ENCODE results near the gene IGF2. TPM values are rescaled to one million over a fixed set of nuclear protein-coding genes. Genes with fewer than 3 reads are reported as not detected.

IGF2 gene
- total RNA-seq, 1 donor from 2014 or later, result 6.6 TPM

- H3K36me3 ChIP-seq (ENCODE audit: control insufficient read depth, insufficient read depth, low read length), result no peaks in the 10 kb centered on the region
- no peak overlapping the region for H3K4me3 ChIP-seq (ENCODE audit: low read depth, low read length)
- FAIRE-seq (no peak), DNase-seq (ENCODE audit: low read depth) (no peak)
- no peak for TF ChIP-seq CTCF (IDR thresholded peaks at IDR 0.05; ENCODE audit: insufficient read depth, low read length, severe bottlenecking)
- peaks cover 11% of the 10 kb centered on the region for H3K27me3 ChIP-seq (ENCODE audit: control insufficient read depth, insufficient read depth, low read length)
Measured at GRCh38 chr11:2132874-2133240, 6.3 kb downstream of the IGF2 start.

- DNase-seq (ENCODE audit: low read depth), result no peak
- no peak for TF ChIP-seq CTCF (IDR thresholded peaks at IDR 0.05; ENCODE audit: insufficient read depth, low read length, severe bottlenecking)
- FAIRE-seq, result no peak
- Histone ChIP-seq H3K27me3 (ENCODE audit: control insufficient read depth, insufficient read depth, low read length) (peaks cover 6% of the 10 kb centered on the region), H3K36me3 (ENCODE audit: control insufficient read depth, insufficient read depth, low read length) (no peaks in the 10 kb centered on the region), H3K4me3 (ENCODE audit: low read depth, low read length) (no peak overlapping the region)
Measured at GRCh38 chr11:2132246-2132645, 6.9 kb downstream of the IGF2 start.

GRCh38 chr11:2131371-2132236 is 7.6 kb downstream of the IGF2 start:
- DNase-seq (ENCODE audit: low read depth), result no peak
- FAIRE-seq, result peak; percentile 100
- TF ChIP-seq CTCF (IDR thresholded peaks at IDR 0.05; ENCODE audit: insufficient read depth, low read length, severe bottlenecking), result no peak
- no peak overlapping the region for H3K4me3 ChIP-seq (ENCODE audit: low read depth, low read length)
- no peaks in the 10 kb centered on the region for H3K36me3 ChIP-seq (ENCODE audit: control insufficient read depth, insufficient read depth, low read length)
- H3K27me3 ChIP-seq (ENCODE audit: control insufficient read depth, insufficient read depth, low read length), result peaks cover 5% of the 10 kb centered on the region

GRCh38 chr11:2130881-2131352 is 8.3 kb downstream of the IGF2 start:
- Histone ChIP-seq H3K36me3 (ENCODE audit: control insufficient read depth, insufficient read depth, low read length) (no peaks in the 10 kb centered on the region), H3K27me3 (ENCODE audit: control insufficient read depth, insufficient read depth, low read length) (peaks cover 5% of the 10 kb centered on the region), H3K4me3 (ENCODE audit: low read depth, low read length) (no peak overlapping the region)
- FAIRE-seq (no peak), DNase-seq (ENCODE audit: low read depth) (no peak)
- no peak for TF ChIP-seq CTCF (IDR thresholded peaks at IDR 0.05; ENCODE audit: insufficient read depth, low read length, severe bottlenecking)

- no peak for TF ChIP-seq CTCF (IDR thresholded peaks at IDR 0.05; ENCODE audit: insufficient read depth, low read length, severe bottlenecking)
- no peak for DNase-seq (ENCODE audit: low read depth)
- Histone ChIP-seq H3K27me3 (ENCODE audit: control insufficient read depth, insufficient read depth, low read length) (peaks cover 5% of the 10 kb centered on the region), H3K4me3 (ENCODE audit: low read depth, low read length) (no peak overlapping the region), H3K36me3 (ENCODE audit: control insufficient read depth, insufficient read depth, low read length) (no peaks in the 10 kb centered on the region)
- FAIRE-seq, result no peak
Measured at GRCh38 chr11:2129699-2130366, 9.4 kb downstream of the IGF2 start.
